H9 (cell line): ENCODE data around the gene WBP1. TPM values are rescaled to one million over a fixed set of nuclear protein-coding genes. Genes with fewer than 3 reads are reported as not detected.

Source experiments
- DNase-seq: peaks from one replicate; pipeline ENCODE4 v3.0.0-alpha.2; 2017
- H2AFZ ChIP-seq: one replicate; pipeline ENCODE4 v1.6.1; 2013; ENCODE audit warnings: mild to moderate bottlenecking, low read length, control low read depth, moderate library complexity
- H2AK5ac ChIP-seq: 2 replicates; pipeline ENCODE4 v1.6.1; 2013; ENCODE audit warnings: low read length, control low read depth, mixed read lengths; ENCODE audit not compliant: insufficient read length
- H2BK120ac ChIP-seq: one replicate; pipeline ENCODE4 v1.6.1; 2013; ENCODE audit warnings: low read depth, mild to moderate bottlenecking, low read length, control low read depth, inconsistent platforms; ENCODE audit not compliant: poor library complexity, severe bottlenecking
- H2BK12ac ChIP-seq: 2 replicates; pipeline ENCODE4 v1.6.1; 2013; ENCODE audit warnings: low read length, control low read depth, mixed read lengths, low read depth; ENCODE audit not compliant: insufficient read length
- H2BK15ac ChIP-seq: 2 replicates; pipeline ENCODE4 v1.6.1; 2013; ENCODE audit warnings: low read depth, low read length, control low read depth
- H2BK20ac ChIP-seq: one replicate; pipeline ENCODE4 v1.6.1; 2013; ENCODE audit warnings: low read depth, mild to moderate bottlenecking, low read length, control low read depth, inconsistent platforms; ENCODE audit not compliant: poor library complexity, severe bottlenecking
- H2BK5ac ChIP-seq: 2 replicates; pipeline ENCODE4 v1.6.1; 2013; ENCODE audit warnings: low read length, control low read depth, mixed read lengths; ENCODE audit not compliant: insufficient read length
- H3K14ac ChIP-seq: 2 replicates; pipeline ENCODE4 v1.6.1; 2013; ENCODE audit warnings: low read length, control low read depth; ENCODE audit not compliant: insufficient read depth
- H3K18ac ChIP-seq: 2 replicates; pipeline ENCODE4 v1.6.1; 2013; ENCODE audit warnings: low read depth, mild to moderate bottlenecking, mixed read lengths, low read length, control low read depth; ENCODE audit not compliant: insufficient read length
- H3K23ac ChIP-seq: 2 replicates; pipeline ENCODE4 v1.6.1; 2013; ENCODE audit warnings: low read length, control low read depth, mixed read lengths, low read depth; ENCODE audit not compliant: insufficient read length
- H3K23me2 ChIP-seq: 2 replicates; pipeline ENCODE4 v1.6.1; 2013; ENCODE audit warnings: low read depth, mild to moderate bottlenecking, mixed read lengths, low read length, control low read depth; ENCODE audit not compliant: insufficient read length, poor library complexity, severe bottlenecking
- H3K27ac ChIP-seq: 2 replicates; pipeline ENCODE4 v1.5.1; 2013; ENCODE audit warnings: low read length, control low read depth, mixed read lengths, low read depth; ENCODE audit not compliant: insufficient read length
- H3K27me3 ChIP-seq: 2 replicates; pipeline ENCODE4 v1.6.1; 2013; ENCODE audit warnings: low read length, control low read depth, inconsistent platforms; ENCODE audit not compliant: insufficient read depth
- H3K4ac ChIP-seq: 2 replicates; pipeline ENCODE4 v1.6.1; 2013; ENCODE audit warnings: low read depth, mild to moderate bottlenecking, control low read depth, inconsistent platforms, low read length, moderate library complexity
- H3K4me1 ChIP-seq: 2 replicates; pipeline ENCODE4 v1.6.1; 2013; ENCODE audit warnings: low read length, control low read depth, inconsistent platforms; ENCODE audit not compliant: insufficient read depth
- H3K4me2 ChIP-seq: 2 replicates; pipeline ENCODE4 v1.6.1; 2013; ENCODE audit warnings: low read length, control low read depth, mixed read lengths; ENCODE audit not compliant: insufficient read length, insufficient read depth
- H3K56ac ChIP-seq: 2 replicates; pipeline ENCODE4 v1.6.1; 2013; ENCODE audit warnings: low read depth, mild to moderate bottlenecking, mixed read lengths, low read length, control low read depth; ENCODE audit not compliant: insufficient read length
- H3K79me1 ChIP-seq: 2 replicates; pipeline ENCODE4 v1.6.1; 2013; ENCODE audit warnings: low read depth, mild to moderate bottlenecking, moderate library complexity, low read length, control low read depth, inconsistent platforms; ENCODE audit not compliant: insufficient read depth, poor library complexity, severe bottlenecking
- H3K79me2 ChIP-seq: 2 replicates; pipeline ENCODE4 v1.6.1; 2013; ENCODE audit warnings: low read length, control low read depth, inconsistent platforms; ENCODE audit not compliant: insufficient read depth
- H3K9ac ChIP-seq: 2 replicates; pipeline ENCODE4 v1.6.1; 2013; ENCODE audit warnings: low read length, control low read depth, mixed read lengths; ENCODE audit not compliant: insufficient read length; ENCODE audit errors: extremely low read depth
- H3K9me3 ChIP-seq: one replicate; pipeline ENCODE4 v1.6.1; 2013; ENCODE audit warnings: low read depth, low read length, inconsistent platforms; ENCODE audit not compliant: control insufficient read depth
- H3T11ph ChIP-seq: one replicate; pipeline ENCODE4 v1.6.1; 2013; ENCODE audit warnings: mild to moderate bottlenecking, low read length, control low read depth, inconsistent platforms
- H4K20me1 ChIP-seq: one replicate; pipeline ENCODE4 v1.6.1; 2013; ENCODE audit not compliant: control insufficient read depth, insufficient read length, insufficient read depth
- H4K5ac ChIP-seq: 2 replicates; pipeline ENCODE4 v1.6.1; 2013; ENCODE audit warnings: low read depth, mild to moderate bottlenecking, mixed read lengths, low read length, control low read depth; ENCODE audit not compliant: insufficient read length
- H4K8ac ChIP-seq: replicated peaks from 2 replicates; pipeline ENCODE4 v1.6.1; 2013; ENCODE audit warnings: low read length, control low read depth, mixed read lengths, low read depth; ENCODE audit not compliant: insufficient read length
- H4K91ac ChIP-seq: 2 replicates; pipeline ENCODE4 v1.6.1; 2013; ENCODE audit warnings: low read depth, mild to moderate bottlenecking, moderate library complexity, mixed read lengths, low read length, control low read depth; ENCODE audit not compliant: insufficient read length
- H3K27ac Mint-ChIP-seq, 3 experiments: 2 replicates in 2 of 3; 3 replicates in 1 of 3; pipeline ENCODE4 v1.8.0; 2020 to 2021; ENCODE audit warnings: mixed read lengths in 3 of 3, mild to moderate bottlenecking in 1 of 3, moderate library complexity in 1 of 3
- H3K27me3 Mint-ChIP-seq: 2 replicates; pipeline ENCODE4 v1.8.0; 2021; ENCODE audit warnings: low read depth, mild to moderate bottlenecking, moderate library complexity, mixed read lengths
- H3K36me3 Mint-ChIP-seq, 3 experiments: 2 replicates in 2 of 3; 3 replicates in 1 of 3; pipeline ENCODE4 v1.8.0; 2020 to 2021; ENCODE audit warnings: low read depth in 3 of 3, mixed read lengths in 3 of 3; ENCODE audit not compliant: insufficient read depth in 1 of 3
- H3K4me1 Mint-ChIP-seq, 2 experiments: 2 replicates each; pipeline ENCODE4 v1.8.0; 2020; ENCODE audit warnings: mixed read lengths in 2 of 2
- H3K4me3 Mint-ChIP-seq, 2 experiments: 2 replicates in 1 of 2; 3 replicates in 1 of 2; pipeline ENCODE4 v1.8.0; 2020 to 2021; ENCODE audit warnings: mild to moderate bottlenecking in 2 of 2, mixed read lengths in 2 of 2, moderate library complexity in 1 of 2
- H3K9me3 Mint-ChIP-seq, 2 experiments: 2 replicates in 1 of 2; 3 replicates in 1 of 2; pipeline ENCODE4 v1.8.0; 2020; ENCODE audit warnings: mild to moderate bottlenecking in 2 of 2, mixed read lengths in 2 of 2, moderate library complexity in 1 of 2
- WGBS: extraction: QIAGEN DNeasy Blood & Tissue Kit; methylation state at CpG from one replicate; pipeline ENCODE4 v1.1.7; 2013; ENCODE audit warnings: missing lambda C conversion rate, low lambda C conversion rate, mixed read lengths; ENCODE audit not compliant: insufficient read length; ENCODE audit errors: extremely low coverage; 5-methylcytosine and 5-hydroxymethylcytosine counted together
- total RNA-seq: library from RNA; stranded (reverse); gene quantifications from 2 replicates; pipeline ENCODE4 v1.2.1, GENCODE V29; 2021
- TF ChIP-seq, protein P1 (sequence below): fragments of 200-600 bp; sonication (generic); conservative IDR thresholded peaks from 3 replicates; pipeline ENCODE4 v1.8.0; 2021; ENCODE audit warnings: antibody characterized with exemption, mild to moderate bottlenecking

WBP1 gene
- total RNA-seq, 1 experiment from 2014 or later = 82.1 TPM

DNA sequence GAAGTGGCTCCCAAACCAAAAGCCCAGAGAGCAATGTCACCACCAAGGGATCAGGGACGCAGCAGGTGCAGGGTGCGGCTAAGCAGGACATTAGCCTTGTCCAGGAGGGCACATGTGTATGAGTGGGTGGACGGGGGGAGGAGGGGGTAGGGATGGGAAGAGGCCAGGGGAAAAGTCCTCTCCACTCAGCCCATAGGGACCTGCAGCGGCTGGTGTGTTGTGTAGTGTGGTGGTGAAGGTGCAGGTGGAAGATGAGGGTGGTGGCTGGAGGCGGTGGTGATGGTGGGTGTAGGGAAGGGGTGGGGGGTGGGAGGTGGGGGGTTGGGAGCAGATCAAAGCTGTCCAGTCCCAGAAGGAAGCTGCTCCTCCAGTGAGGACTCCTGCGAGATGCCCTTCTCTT lies 40.5 kb upstream of the WBP1 start:
- no peak overlapping the region for H3K4me3 Mint-ChIP-seq

More for the DNA sequence above, 40.5 kb upstream of the WBP1 start:
- Histone ChIP-seq H4K8ac (no peak overlapping the region), H4K5ac (no peak overlapping the region), H3K14ac (no peak overlapping the region), H3K4me1 (no peaks in the 10 kb centered on the region), H3K27me3 (no peaks in the 10 kb centered on the region), H3K18ac (no peak overlapping the region), H4K20me1 (no peaks in the 10 kb centered on the region), H2BK5ac (no peak overlapping the region), H3T11ph (no peak overlapping the region), H3K9me3 (no peaks in the 10 kb centered on the region), H2AFZ (no peak overlapping the region), H3K4me2 (no peak overlapping the region), H2BK15ac (no peak overlapping the region), H3K23ac (no peak overlapping the region), H3K79me1 (no peaks in the 10 kb centered on the region), H2BK120ac (no peak overlapping the region), H2BK20ac (no peak overlapping the region), H2AK5ac (no peak overlapping the region), H3K4ac (no peak overlapping the region), H3K79me2 (no peaks in the 10 kb centered on the region), H3K9ac (no peak overlapping the region), H4K91ac (no peak overlapping the region), H2BK12ac (no peak overlapping the region), H3K23me2 (peaks cover 9% of the 10 kb centered on the region), H3K27ac (no peak overlapping the region), H3K56ac (no peak overlapping the region)
- TF ChIP-seq, protein P1, sequence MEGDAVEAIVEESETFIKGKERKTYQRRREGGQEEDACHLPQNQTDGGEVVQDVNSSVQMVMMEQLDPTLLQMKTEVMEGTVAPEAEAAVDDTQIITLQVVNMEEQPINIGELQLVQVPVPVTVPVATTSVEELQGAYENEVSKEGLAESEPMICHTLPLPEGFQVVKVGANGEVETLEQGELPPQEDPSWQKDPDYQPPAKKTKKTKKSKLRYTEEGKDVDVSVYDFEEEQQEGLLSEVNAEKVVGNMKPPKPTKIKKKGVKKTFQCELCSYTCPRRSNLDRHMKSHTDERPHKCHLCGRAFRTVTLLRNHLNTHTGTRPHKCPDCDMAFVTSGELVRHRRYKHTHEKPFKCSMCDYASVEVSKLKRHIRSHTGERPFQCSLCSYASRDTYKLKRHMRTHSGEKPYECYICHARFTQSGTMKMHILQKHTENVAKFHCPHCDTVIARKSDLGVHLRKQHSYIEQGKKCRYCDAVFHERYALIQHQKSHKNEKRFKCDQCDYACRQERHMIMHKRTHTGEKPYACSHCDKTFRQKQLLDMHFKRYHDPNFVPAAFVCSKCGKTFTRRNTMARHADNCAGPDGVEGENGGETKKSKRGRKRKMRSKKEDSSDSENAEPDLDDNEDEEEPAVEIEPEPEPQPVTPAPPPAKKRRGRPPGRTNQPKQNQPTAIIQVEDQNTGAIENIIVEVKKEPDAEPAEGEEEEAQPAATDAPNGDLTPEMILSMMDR = no peak
- peaks cover 5 to 22% of the 10 kb centered on the region in 2 experiments; a peak in 3 of 4 replicates for H3K4me1 Mint-ChIP-seq
- no peak overlapping the region for H3K27ac Mint-ChIP-seq
- peaks cover 0 to 1% (median 0%) of the 10 kb centered on the region in 3 experiments; a peak in 5 of 7 replicates for H3K36me3 Mint-ChIP-seq
- H3K27me3 Mint-ChIP-seq = peaks cover 32% of the 10 kb centered on the region
- no peaks in the 10 kb centered on the region; a peak in 1 of 5 replicates for H3K9me3 Mint-ChIP-seq
- WGBS = no CpG with 5 or more reads among the region's 6 CpGs
- no peak for DNase-seq
